GM12801 (cell line): ENCODE results near the gene MAP7.

Experiments used
- TF ChIP-seq, protein P1 (sequence below): IDR thresholded peaks from one replicate; pipeline ENCODE4 v1.5.1; 2011; ENCODE audit warnings: control low read depth; ENCODE audit not compliant: insufficient read length; ENCODE audit errors: extremely low read depth

Gene MAP7

GRCh38 chr6:136568129-136568528 lies 17.9 kb upstream of the MAP7 start:
- TF ChIP-seq, protein P1, sequence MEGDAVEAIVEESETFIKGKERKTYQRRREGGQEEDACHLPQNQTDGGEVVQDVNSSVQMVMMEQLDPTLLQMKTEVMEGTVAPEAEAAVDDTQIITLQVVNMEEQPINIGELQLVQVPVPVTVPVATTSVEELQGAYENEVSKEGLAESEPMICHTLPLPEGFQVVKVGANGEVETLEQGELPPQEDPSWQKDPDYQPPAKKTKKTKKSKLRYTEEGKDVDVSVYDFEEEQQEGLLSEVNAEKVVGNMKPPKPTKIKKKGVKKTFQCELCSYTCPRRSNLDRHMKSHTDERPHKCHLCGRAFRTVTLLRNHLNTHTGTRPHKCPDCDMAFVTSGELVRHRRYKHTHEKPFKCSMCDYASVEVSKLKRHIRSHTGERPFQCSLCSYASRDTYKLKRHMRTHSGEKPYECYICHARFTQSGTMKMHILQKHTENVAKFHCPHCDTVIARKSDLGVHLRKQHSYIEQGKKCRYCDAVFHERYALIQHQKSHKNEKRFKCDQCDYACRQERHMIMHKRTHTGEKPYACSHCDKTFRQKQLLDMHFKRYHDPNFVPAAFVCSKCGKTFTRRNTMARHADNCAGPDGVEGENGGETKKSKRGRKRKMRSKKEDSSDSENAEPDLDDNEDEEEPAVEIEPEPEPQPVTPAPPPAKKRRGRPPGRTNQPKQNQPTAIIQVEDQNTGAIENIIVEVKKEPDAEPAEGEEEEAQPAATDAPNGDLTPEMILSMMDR: no peak

DNA sequence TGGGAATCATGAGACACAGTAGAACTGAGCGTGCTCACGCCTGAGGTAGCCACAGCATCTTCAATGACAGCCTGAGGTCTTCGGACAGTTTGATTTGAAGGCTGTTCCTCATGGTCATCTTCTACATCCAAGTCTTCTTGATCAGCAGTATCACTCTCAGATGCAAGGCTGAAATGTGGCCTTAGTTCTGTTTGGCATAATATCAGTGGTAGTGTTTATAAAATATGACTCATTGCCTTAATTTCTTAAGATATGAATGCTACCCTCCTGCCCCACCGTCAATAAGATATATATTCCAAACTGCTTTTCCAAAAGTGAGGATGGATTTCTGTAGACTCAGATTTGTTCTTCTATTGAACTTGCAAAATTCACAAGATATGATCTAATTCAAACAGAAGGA lies 17.5 kb upstream of the MAP7 start:
- TF ChIP-seq, protein P1: no peak

- TF ChIP-seq, protein P1: no peak
Measured at GRCh38 chr6:136566851-136567250, 16.6 kb upstream of the MAP7 start.

GRCh38 chr6:136566007-136566487 lies 15.8 kb upstream of the MAP7 start:
- TF ChIP-seq, protein P1: no peak

- TF ChIP-seq, protein P1: no peak
Measured at GRCh38 chr6:136564180-136564579, 14.0 kb upstream of the MAP7 start.

DNA sequence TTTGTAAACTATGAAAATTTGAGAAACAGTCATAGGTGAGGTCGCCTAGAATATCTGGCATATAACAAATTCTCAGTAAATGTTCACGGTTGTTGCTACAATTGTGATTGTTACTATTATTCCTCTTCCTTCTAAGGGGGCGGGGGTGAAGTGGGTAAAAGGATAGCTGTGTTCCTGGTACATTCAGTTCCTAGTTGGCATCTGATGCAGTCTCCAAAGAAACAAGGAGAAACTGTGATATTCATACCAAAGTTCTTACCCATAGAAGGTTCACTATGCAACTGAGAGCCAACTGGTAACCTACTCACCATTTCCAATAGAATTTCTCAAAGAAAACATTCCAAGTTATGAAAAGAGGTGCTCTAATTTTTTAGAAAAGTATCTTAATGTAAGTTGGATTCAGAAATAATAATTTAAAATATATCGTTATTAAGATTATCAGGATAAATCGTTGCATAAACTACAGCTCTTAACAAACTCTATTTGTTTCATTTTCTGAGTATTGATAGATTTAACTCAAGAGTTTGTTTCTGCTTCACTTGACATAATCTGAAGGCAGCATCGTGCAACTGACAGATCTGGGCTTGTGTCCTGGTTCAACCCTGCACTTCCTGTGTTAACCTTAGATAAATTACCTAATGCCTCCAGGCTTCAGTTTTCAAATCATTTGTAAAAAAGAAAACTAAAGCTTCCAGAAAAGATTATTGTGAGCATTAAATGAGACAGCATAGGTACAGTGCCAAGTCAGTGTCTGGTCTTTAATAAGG lies 13.3 kb upstream of the MAP7 start:
- TF ChIP-seq, protein P1: no peak

- TF ChIP-seq, protein P1: no peak
Measured at GRCh38 chr6:136562211-136562610, 12.0 kb upstream of the MAP7 start.
